ENCODE data around the gene TNIK. TPM values are rescaled to one million over a fixed set of nuclear protein-coding genes. Genes with fewer than 3 reads are reported as not detected.

TNIK gene
- total and polyA plus RNA-seq, 10 of the 15 experiments (the other 5 are each of a cell fraction or from before 2014, with no cell fraction given): 13.9 to 74.3 (median 48.2) TPM

- TF ChIP-seq KLF5 (IDR thresholded peaks at IDR 0.05; ENCODE audit: partially characterized antibody) (no peak), SPI1 (IDR thresholded peaks at IDR 0.05; ENCODE audit: borderline replicate concordance, insufficient read depth, low read depth, low read length) (peak; percentile 79), ZNF384 (IDR thresholded peaks at IDR 0.05; ENCODE audit: borderline replicate concordance, low read depth, low read length) (peak; percentile 39; the same call in 1 of the 2 replicates)
- Histone ChIP-seq H3K4me3 (no peak overlapping the region), H3K27ac (ENCODE audit: control insufficient read depth, insufficient read depth) (no peak overlapping the region), H3K4me2 (ENCODE audit: control insufficient read depth, insufficient read depth) (no peak overlapping the region), H3K4me1 (ENCODE audit: control insufficient read depth, insufficient read depth, low read length) (no peaks in the 10 kb centered on the region), H2AFZ (ENCODE audit: control insufficient read depth, low read depth, low read length) (no peak overlapping the region), H4K20me1 (ENCODE audit: control insufficient read depth, insufficient read depth) (no peaks in the 10 kb centered on the region), H3K9ac (ENCODE audit: control insufficient read depth, insufficient read depth, low read length) (no peak overlapping the region), H3K36me3 (ENCODE audit: control insufficient read depth in 2 of 2, insufficient read depth in 2 of 2, low read length in 1 of 2) (peaks cover 7 to 31% of the 10 kb centered on the region in 2 experiments), H3K9me3 (replicated peaks; ENCODE audit: control insufficient read depth, insufficient read depth, low read length) (no peaks in the 10 kb centered on the region), H3K79me2 (ENCODE audit: control insufficient read depth, insufficient read depth, low read length) (no peaks in the 10 kb centered on the region), H3K27me3 (replicated peaks in 1 of 2; ENCODE audit: control insufficient read depth in 2 of 2, insufficient read depth in 2 of 2, low read length in 1 of 2) (no peaks in the 10 kb centered on the region)
- FAIRE-seq: no peak
- POLR2A ChIA-PET: no interaction called here
- no TSS peak for BruUV-seq (replicated peaks)
- SMC1A ChIA-PET (ENCODE audit: uncharacterized antibody, unreplicated experiment): no interaction called here
- RAD21 ChIA-PET (ENCODE audit: unreplicated experiment): no interaction called here
- in situ Hi-C loops (cut with MboI) (no loop called here), intact Hi-C loops (cut with micrococcal nuclease; ENCODE audit: unreplicated experiment) (no loop called here)
- ATAC-seq: no peak
- no peak for DNase-seq (ENCODE audit: low read depth, low spot score)
- CTCF ChIA-PET: no interaction called here
Measured at GRCh38 chr3:171072432-171072831, 387.8 kb downstream of the TNIK start.

GRCh38 chr3:171068658-171069057 is 391.5 kb downstream of the TNIK start:
- ATAC-seq (no peak), FAIRE-seq (no peak), DNase-seq (ENCODE audit: low read depth, low spot score) (no peak)
- Histone ChIP-seq H2AFZ (ENCODE audit: control insufficient read depth, low read depth, low read length) (no peak overlapping the region), H3K9ac (ENCODE audit: control insufficient read depth, insufficient read depth, low read length) (no peak overlapping the region), H3K27me3 (replicated peaks in 1 of 2; ENCODE audit: control insufficient read depth in 2 of 2, insufficient read depth in 2 of 2, low read length in 1 of 2) (no peaks in the 10 kb centered on the region), H3K36me3 (ENCODE audit: control insufficient read depth in 2 of 2, insufficient read depth in 2 of 2, low read length in 1 of 2) (peaks cover 6 to 29% of the 10 kb centered on the region in 2 experiments; a peak in 3 of 4 replicates), H3K9me3 (replicated peaks; ENCODE audit: control insufficient read depth, insufficient read depth, low read length) (no peaks in the 10 kb centered on the region), H4K20me1 (ENCODE audit: control insufficient read depth, insufficient read depth) (no peaks in the 10 kb centered on the region), H3K4me2 (ENCODE audit: control insufficient read depth, insufficient read depth) (no peak overlapping the region), H3K4me3 (no peak overlapping the region), H3K27ac (ENCODE audit: control insufficient read depth, insufficient read depth) (no peak overlapping the region), H3K4me1 (ENCODE audit: control insufficient read depth, insufficient read depth, low read length) (no peaks in the 10 kb centered on the region), H3K79me2 (ENCODE audit: control insufficient read depth, insufficient read depth, low read length) (no peaks in the 10 kb centered on the region)
- ChIA-PET CTCF (interaction anchor here (0.6 to 1.0 kb wide), 2 partner anchors 106 to 498 kb away, joined by 3 read pairs; no protein-coding TSS in a partner anchor), POLR2A (no interaction called here), RAD21 (ENCODE audit: unreplicated experiment) (interaction anchor here (1.6 kb wide), 1 partner anchor 19 kb away, joined by 3 read pairs; no protein-coding TSS in a partner anchor), SMC1A (ENCODE audit: uncharacterized antibody, unreplicated experiment) (no interaction called here)
- intact Hi-C loops (cut with micrococcal nuclease; ENCODE audit: unreplicated experiment) (no loop called here), in situ Hi-C loops (cut with MboI) (no loop called here)
- BruUV-seq (replicated peaks): no TSS peak
- 95% methylated on average over 3 of the region's 3 CpGs for WGBS (ENCODE audit: insufficient coverage, insufficient replicate concordance, low lambda C conversion rate, missing lambda C conversion rate)
- TF ChIP-seq CEBPZ (IDR thresholded peaks at IDR 0.05; ENCODE audit: low read depth, low read length): no peak
- TF ChIP-seq ETV6 (conservative IDR thresholded peaks at IDR 0.05 in 1 of 2, IDR thresholded peaks at IDR 0.05 in 1 of 2; ENCODE audit: borderline replicate concordance in 1 of 2, low read depth in 1 of 2): no peak
- TF ChIP-seq, protein P1, sequence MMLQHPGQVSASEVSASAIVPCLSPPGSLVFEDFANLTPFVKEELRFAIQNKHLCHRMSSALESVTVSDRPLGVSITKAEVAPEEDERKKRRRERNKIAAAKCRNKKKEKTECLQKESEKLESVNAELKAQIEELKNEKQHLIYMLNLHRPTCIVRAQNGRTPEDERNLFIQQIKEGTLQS (IDR thresholded peaks at IDR 0.05; ENCODE audit: borderline replicate concordance, extremely low read depth, low read depth, low read length): no peak
- TF ChIP-seq, protein P2, sequence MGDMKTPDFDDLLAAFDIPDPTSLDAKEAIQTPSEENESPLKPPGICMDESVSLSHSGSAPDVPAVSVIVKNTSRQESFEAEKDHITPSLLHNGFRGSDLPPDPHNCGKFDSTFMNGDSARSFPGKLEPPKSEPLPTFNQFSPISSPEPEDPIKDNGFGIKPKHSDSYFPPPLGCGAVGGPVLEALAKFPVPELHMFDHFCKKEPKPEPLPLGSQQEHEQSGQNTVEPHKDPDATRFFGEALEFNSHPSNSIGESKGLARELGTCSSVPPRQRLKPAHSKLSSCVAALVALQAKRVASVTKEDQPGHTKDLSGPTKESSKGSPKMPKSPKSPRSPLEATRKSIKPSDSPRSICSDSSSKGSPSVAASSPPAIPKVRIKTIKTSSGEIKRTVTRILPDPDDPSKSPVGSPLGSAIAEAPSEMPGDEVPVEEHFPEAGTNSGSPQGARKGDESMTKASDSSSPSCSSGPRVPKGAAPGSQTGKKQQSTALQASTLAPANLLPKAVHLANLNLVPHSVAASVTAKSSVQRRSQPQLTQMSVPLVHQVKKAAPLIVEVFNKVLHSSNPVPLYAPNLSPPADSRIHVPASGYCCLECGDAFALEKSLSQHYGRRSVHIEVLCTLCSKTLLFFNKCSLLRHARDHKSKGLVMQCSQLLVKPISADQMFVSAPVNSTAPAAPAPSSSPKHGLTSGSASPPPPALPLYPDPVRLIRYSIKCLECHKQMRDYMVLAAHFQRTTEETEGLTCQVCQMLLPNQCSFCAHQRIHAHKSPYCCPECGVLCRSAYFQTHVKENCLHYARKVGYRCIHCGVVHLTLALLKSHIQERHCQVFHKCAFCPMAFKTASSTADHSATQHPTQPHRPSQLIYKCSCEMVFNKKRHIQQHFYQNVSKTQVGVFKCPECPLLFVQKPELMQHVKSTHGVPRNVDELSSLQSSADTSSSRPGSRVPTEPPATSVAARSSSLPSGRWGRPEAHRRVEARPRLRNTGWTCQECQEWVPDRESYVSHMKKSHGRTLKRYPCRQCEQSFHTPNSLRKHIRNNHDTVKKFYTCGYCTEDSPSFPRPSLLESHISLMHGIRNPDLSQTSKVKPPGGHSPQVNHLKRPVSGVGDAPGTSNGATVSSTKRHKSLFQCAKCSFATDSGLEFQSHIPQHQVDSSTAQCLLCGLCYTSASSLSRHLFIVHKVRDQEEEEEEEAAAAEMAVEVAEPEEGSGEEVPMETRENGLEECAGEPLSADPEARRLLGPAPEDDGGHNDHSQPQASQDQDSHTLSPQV (IDR thresholded peaks at IDR 0.05): no peak
- TF ChIP-seq RAD51 (IDR thresholded peaks at IDR 0.05): no peak
- TF ChIP-seq WRNIP1 (IDR thresholded peaks at IDR 0.05; ENCODE audit: borderline replicate concordance, low read depth, low read length): no peak

All from GM12878 (cell line).